Liver (tissue), 9 donors: ENCODE data around the gene C10orf95. TPM values are rescaled to one million over a fixed set of nuclear protein-coding genes. Genes with fewer than 3 reads are reported as not detected.
A peak's percentile ranks its signal among the peaks of the same experiment; 100 is the strongest.

ENCODE experiments used
- DNase-seq: peaks from one replicate; pipeline ENCODE4 v3.0.0-alpha.2; 2017; ENCODE audit warnings: low spot score
- H3K27ac ChIP-seq, 2 donors: one replicate each; pipeline ENCODE4 v1.7.0; 2013; ENCODE audit warnings: inconsistent platforms in 2 of 2, low read length in 2 of 2, control low read depth in 1 of 2, low read depth in 1 of 2, mild to moderate bottlenecking in 1 of 2
- H3K27me3 ChIP-seq, 4 donors: one replicate each; pipeline versions ENCODE4 v1.6.1 to v1.7.0; 2013; ENCODE audit warnings: low read length in 3 of 4, inconsistent platforms in 1 of 4, mild to moderate bottlenecking in 1 of 4, moderate library complexity in 1 of 4; ENCODE audit not compliant: control insufficient read depth in 4 of 4, insufficient read depth in 4 of 4
- H3K36me3 ChIP-seq, 4 donors: one replicate each; pipeline versions ENCODE4 v1.6.1 to v1.7.0; 2013; ENCODE audit warnings: low read length in 3 of 4, mild to moderate bottlenecking in 3 of 4, low read depth in 1 of 4, moderate library complexity in 1 of 4; ENCODE audit not compliant: control insufficient read depth in 4 of 4, insufficient read depth in 3 of 4
- H3K4me1 ChIP-seq, 4 donors: one replicate each; pipeline versions ENCODE4 v1.6.1 to v1.7.0; 2013; ENCODE audit warnings: low read length in 3 of 4, mild to moderate bottlenecking in 3 of 4, moderate library complexity in 1 of 4; ENCODE audit not compliant: control insufficient read depth in 4 of 4, insufficient read depth in 4 of 4
- H3K4me3 ChIP-seq, 3 donors: one replicate each; pipeline versions ENCODE4 v1.6.1 to v1.7.0; 2013; ENCODE audit warnings: low read length in 3 of 3, control low read depth in 1 of 3, low read depth in 1 of 3, mild to moderate bottlenecking in 1 of 3
- H3K9ac ChIP-seq, 2 donors: one replicate each; pipeline ENCODE4 v1.7.0; 2013; ENCODE audit warnings: low read length in 2 of 2, mild to moderate bottlenecking in 2 of 2, moderate library complexity in 2 of 2, control low read depth in 1 of 2, low read depth in 1 of 2
- H3K9me3 ChIP-seq, 4 donors: one replicate each; pipeline versions ENCODE4 v1.6.1 to v1.7.0; 2013; ENCODE audit warnings: low read length in 3 of 4; ENCODE audit not compliant: control insufficient read depth in 4 of 4
- EGR1 ChIP-seq, 2 donors: IDR thresholded peaks; 2 replicates each; pipeline ENCODE4 v1.6.1; 2016 to 2018; ENCODE audit warnings: antibody characterized with exemption in 2 of 2, low read depth in 2 of 2
- FOXA1 ChIP-seq: IDR thresholded peaks from 2 replicates; pipeline ENCODE4 v1.6.1; 2016; ENCODE audit warnings: antibody characterized with exemption
- FOXA2 ChIP-seq: IDR thresholded peaks from 2 replicates; pipeline ENCODE4 v1.6.1; 2016; ENCODE audit warnings: antibody characterized with exemption
- GABPA ChIP-seq, 2 donors: IDR thresholded peaks in 1 of 2; conservative IDR thresholded peaks in 1 of 2; 2 replicates each; pipeline ENCODE4 v1.6.1; 2016; ENCODE audit warnings: antibody characterized with exemption in 2 of 2, mild to moderate bottlenecking in 1 of 2, moderate library complexity in 1 of 2
- HNF4A ChIP-seq, 2 donors: conservative IDR thresholded peaks; 2 replicates each; pipeline ENCODE4 v1.6.1; 2016; ENCODE audit warnings: antibody characterized with exemption in 2 of 2, mild to moderate bottlenecking in 2 of 2
- HNF4G ChIP-seq: IDR thresholded peaks from 2 replicates; pipeline ENCODE4 v1.6.1; 2016; ENCODE audit warnings: antibody characterized with exemption
- JUND ChIP-seq, 2 donors: IDR thresholded peaks; 2 replicates each; pipeline ENCODE4 v1.6.1; 2016; ENCODE audit warnings: antibody characterized with exemption in 2 of 2
- NR2F2 ChIP-seq: IDR thresholded peaks from 2 replicates; pipeline ENCODE4 v1.6.1; 2016; ENCODE audit warnings: antibody characterized with exemption
- RAD21 ChIP-seq, 2 donors: IDR thresholded peaks; 2 replicates each; pipeline ENCODE4 v1.6.1; 2016; ENCODE audit warnings: antibody characterized with exemption in 2 of 2, mild to moderate bottlenecking in 2 of 2
- RXRA ChIP-seq, 2 donors: IDR thresholded peaks; 2 replicates each; pipeline ENCODE4 v1.6.1; 2017 to 2018; ENCODE audit warnings: antibody characterized with exemption in 2 of 2, mild to moderate bottlenecking in 1 of 2
- SP1 ChIP-seq: IDR thresholded peaks from 2 replicates; pipeline ENCODE4 v1.6.1; 2018; ENCODE audit warnings: antibody characterized with exemption, mild to moderate bottlenecking
- TAF1 ChIP-seq: conservative IDR thresholded peaks from 2 replicates; pipeline ENCODE4 v1.6.1; 2016; ENCODE audit warnings: antibody characterized with exemption, mild to moderate bottlenecking
- YY1 ChIP-seq: IDR thresholded peaks from 2 replicates; pipeline ENCODE4 v1.6.1; 2016; ENCODE audit warnings: antibody characterized with exemption, mild to moderate bottlenecking
- WGBS: extraction: QIAGEN DNeasy Blood & Tissue Kit; methylation state at CpG from one replicate; pipeline ENCODE4 v1.1.7; 2013; 5-methylcytosine and 5-hydroxymethylcytosine counted together
- polyA plus RNA-seq, 2 donors: library from polyadenylated mRNA; stranded (reverse) in 1 of 2; unstranded in 1 of 2; fragments of 200-250 nt in 1 of 2; fragments of >200 nt in 1 of 2; fragmentation: Nextera tagmentation in 1 of 2; extraction: Ambion mirVana in 1 of 2; gene quantifications; one replicate each; pipeline versions ENCODE4 v1.2.1 to v1.2.3, GENCODE V29; 2013 to 2015
- total RNA-seq, 2 donors: library from RNA; depleted of rRNA; stranded (reverse); fragments of >200 nt; gene quantifications; one replicate each; pipeline ENCODE4 v1.2.3, GENCODE V29; 2014
- TF ChIP-seq, protein P1 (sequence below): fragments of 150-350 bp; IDR thresholded peaks from 2 replicates; pipeline ENCODE4 v1.5.1; 2017; ENCODE audit warnings: improper control_type of control experiment, low read depth, low read length; ENCODE audit not compliant: missing input control
- TF ChIP-seq, protein P2 (sequence below): IDR thresholded peaks from 2 replicates; pipeline ENCODE4 v1.6.1; 2016; ENCODE audit warnings: antibody characterized with exemption
- TF ChIP-seq, protein P3 (sequence below): IDR thresholded peaks from 2 replicates; pipeline ENCODE4 v1.6.1; 2016; ENCODE audit warnings: antibody characterized with exemption
- TF ChIP-seq, protein P4 (sequence below): IDR thresholded peaks from 2 replicates; pipeline ENCODE4 v1.6.1; 2016; ENCODE audit warnings: antibody characterized with exemption, mild to moderate bottlenecking
- donor health status: healthy.
- donor health status: healthy.
- donor health status: healthy.
- donor health status: healthy.
- donor health status: healthy.

Gene C10orf95
- total and polyA plus RNA-seq, 4 donors = 0.09 to 0.24 TPM; not detected in 2

DNA sequence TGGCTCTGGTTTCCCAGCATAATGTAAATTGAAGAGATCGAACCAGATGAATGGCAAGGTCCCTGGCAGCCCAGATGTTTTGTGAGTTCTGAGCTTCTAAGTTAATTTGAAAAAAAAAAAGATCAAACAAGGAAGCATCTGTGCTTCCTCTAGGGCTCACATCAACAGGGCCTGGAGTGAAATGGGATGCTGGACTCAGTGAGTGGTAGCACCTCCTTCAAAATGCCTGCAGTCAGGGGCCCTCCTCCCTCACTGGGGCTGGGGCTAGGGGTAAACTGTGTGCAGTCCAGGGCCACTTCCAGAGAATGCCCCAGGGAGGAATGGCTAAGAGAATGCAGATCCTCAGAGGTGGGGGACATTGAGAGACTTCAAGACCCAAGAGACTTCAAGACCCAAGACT is 13.0 kb downstream of the C10orf95 start:
- Histone ChIP-seq H3K4me3 (no peak overlapping the region), H3K27ac (no peak overlapping the region), H3K4me1 (peaks cover 0 to 23% (median 18%) of the 10 kb centered on the region in 4 donors), H3K9ac (no peak overlapping the region), H3K9me3 (no peaks in the 10 kb centered on the region), H3K36me3 (no peaks in the 10 kb centered on the region), H3K27me3 (no peaks in the 10 kb centered on the region)
- no peak for DNase-seq
- WGBS = 94% methylated on average over 1 of the region's 1 CpG
- TF ChIP-seq FOXA1 = no peak
- no peak for TF ChIP-seq NR2F2
- no peak for TF ChIP-seq EGR1 (IDR thresholded peaks at IDR 0.05; ENCODE audit: low read depth in 2 of 2)
- no peak for TF ChIP-seq RXRA (IDR thresholded peaks at IDR 0.05)
- no peak for TF ChIP-seq HNF4G
- TF ChIP-seq RAD21 (IDR thresholded peaks at IDR 0.05) = no peak
- TF ChIP-seq, protein P1, sequence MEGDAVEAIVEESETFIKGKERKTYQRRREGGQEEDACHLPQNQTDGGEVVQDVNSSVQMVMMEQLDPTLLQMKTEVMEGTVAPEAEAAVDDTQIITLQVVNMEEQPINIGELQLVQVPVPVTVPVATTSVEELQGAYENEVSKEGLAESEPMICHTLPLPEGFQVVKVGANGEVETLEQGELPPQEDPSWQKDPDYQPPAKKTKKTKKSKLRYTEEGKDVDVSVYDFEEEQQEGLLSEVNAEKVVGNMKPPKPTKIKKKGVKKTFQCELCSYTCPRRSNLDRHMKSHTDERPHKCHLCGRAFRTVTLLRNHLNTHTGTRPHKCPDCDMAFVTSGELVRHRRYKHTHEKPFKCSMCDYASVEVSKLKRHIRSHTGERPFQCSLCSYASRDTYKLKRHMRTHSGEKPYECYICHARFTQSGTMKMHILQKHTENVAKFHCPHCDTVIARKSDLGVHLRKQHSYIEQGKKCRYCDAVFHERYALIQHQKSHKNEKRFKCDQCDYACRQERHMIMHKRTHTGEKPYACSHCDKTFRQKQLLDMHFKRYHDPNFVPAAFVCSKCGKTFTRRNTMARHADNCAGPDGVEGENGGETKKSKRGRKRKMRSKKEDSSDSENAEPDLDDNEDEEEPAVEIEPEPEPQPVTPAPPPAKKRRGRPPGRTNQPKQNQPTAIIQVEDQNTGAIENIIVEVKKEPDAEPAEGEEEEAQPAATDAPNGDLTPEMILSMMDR = no peak
- TF ChIP-seq, protein P2, sequence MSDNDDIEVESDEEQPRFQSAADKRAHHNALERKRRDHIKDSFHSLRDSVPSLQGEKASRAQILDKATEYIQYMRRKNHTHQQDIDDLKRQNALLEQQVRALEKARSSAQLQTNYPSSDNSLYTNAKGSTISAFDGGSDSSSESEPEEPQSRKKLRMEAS = no peak
- TF ChIP-seq, protein P3, sequence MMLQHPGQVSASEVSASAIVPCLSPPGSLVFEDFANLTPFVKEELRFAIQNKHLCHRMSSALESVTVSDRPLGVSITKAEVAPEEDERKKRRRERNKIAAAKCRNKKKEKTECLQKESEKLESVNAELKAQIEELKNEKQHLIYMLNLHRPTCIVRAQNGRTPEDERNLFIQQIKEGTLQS = no peak
- TF ChIP-seq TAF1 = no peak
- TF ChIP-seq YY1 = no peak
- no peak for TF ChIP-seq SP1
- no peak for TF ChIP-seq JUND (IDR thresholded peaks at IDR 0.05)
- no peak for TF ChIP-seq GABPA (IDR thresholded peaks at IDR 0.05 in 1 of 2, conservative IDR thresholded peaks at IDR 0.05 in 1 of 2)

DNA sequence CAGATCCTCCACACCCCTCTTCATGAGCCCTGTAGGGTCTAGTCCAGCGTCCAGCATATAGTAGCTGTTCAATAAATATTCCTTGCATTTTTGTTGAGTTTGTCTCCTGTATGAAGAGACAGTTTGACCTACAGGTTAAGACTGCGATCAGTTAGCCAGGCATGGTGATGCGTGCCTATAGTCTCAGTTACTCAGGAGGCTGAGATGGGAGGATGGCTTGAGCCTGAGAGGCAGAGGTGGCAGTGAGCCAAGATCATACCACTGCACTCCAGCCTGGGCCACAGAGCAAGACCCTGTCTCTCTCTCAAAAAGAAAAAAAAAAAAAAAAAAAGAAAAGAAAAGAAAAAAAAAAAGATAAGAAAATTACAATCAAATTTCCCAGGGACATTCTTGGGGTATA is 13.8 kb downstream of the C10orf95 start:
- whole genome bisulfite sequencing = 97% methylated on average over 3 of the region's 3 CpGs
- H3K4me1 ChIP-seq = peaks cover 0 to 25% (median 19%) of the 10 kb centered on the region in 4 donors
- peak overlapping the region in 2 of 3 donors; percentile 14 to 52 for H3K4me3 ChIP-seq
- H3K9ac ChIP-seq = no peak overlapping the region
- DNase-seq = no peak
- H3K9me3 ChIP-seq = no peaks in the 10 kb centered on the region
- H3K27ac ChIP-seq = no peak overlapping the region
- H3K36me3 ChIP-seq = no peaks in the 10 kb centered on the region
- TF ChIP-seq TAF1 = no peak
- no peak for TF ChIP-seq NR2F2
- TF ChIP-seq JUND (IDR thresholded peaks at IDR 0.05) = no peak
- no peak for TF ChIP-seq EGR1 (IDR thresholded peaks at IDR 0.05; ENCODE audit: low read depth in 2 of 2)
- TF ChIP-seq RAD21 (IDR thresholded peaks at IDR 0.05) = no peak
- no peaks in the 10 kb centered on the region for H3K27me3 ChIP-seq

DNA sequence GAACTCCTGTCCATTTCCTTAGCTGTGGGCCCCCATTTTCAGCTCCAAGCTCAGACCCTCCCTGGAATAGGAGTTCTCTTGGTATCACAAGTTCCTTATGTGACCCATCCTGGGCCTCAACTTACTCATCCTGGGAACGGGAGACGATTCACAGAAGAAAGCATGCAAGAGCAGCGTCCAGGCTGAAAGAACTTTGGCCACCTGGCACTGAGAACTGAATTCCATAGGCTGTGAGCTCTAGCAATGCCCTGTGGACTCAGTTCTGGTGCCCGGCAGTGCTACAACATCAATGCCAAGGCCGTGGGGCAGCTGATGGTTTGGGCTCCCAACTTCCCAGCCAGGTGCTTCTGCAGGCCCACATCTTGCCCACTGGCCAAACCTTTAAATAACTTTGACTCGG is 15.0 kb downstream of the C10orf95 start:
- no peak for DNase-seq
- H3K9me3 ChIP-seq = no peaks in the 10 kb centered on the region
- no peaks in the 10 kb centered on the region for H3K36me3 ChIP-seq
- H3K4me3 ChIP-seq = peak overlapping the region; percentile 53 to 95 (median 70)
- WGBS = 38% methylated on average over 6 of the region's 6 CpGs
- H3K27me3 ChIP-seq = no peaks in the 10 kb centered on the region
- H3K4me1 ChIP-seq = peaks cover 0 to 34% (median 27%) of the 10 kb centered on the region in 4 donors
- H3K27ac ChIP-seq = peak overlapping the region; percentile 14 to 15
- peak overlapping the region in 1 of 2 donors; percentile 69 for H3K9ac ChIP-seq
- TF ChIP-seq GABPA (IDR thresholded peaks at IDR 0.05 in 1 of 2, conservative IDR thresholded peaks at IDR 0.05 in 1 of 2) (no peak), TAF1 (no peak), SP1 (peak; percentile 89), YY1 (peak; percentile 75), RAD21 (IDR thresholded peaks at IDR 0.05) (peak in 1 of 2 donors; percentile 27), HNF4A (conservative IDR thresholded peaks at IDR 0.05) (peak; percentile 90 to 94), FOXA2 (peak; percentile 55), FOXA1 (peak; percentile 40), NR2F2 (no peak), EGR1 (IDR thresholded peaks at IDR 0.05; ENCODE audit: low read depth in 2 of 2) (no peak), RXRA (IDR thresholded peaks at IDR 0.05) (peak; percentile 57 to 61), HNF4G (peak; percentile 70), JUND (IDR thresholded peaks at IDR 0.05) (peak in 1 of 2 donors; percentile 22)
- TF ChIP-seq, protein P3 = no peak
- TF ChIP-seq, protein P1 = no peak
- TF ChIP-seq, protein P2 = peak; percentile 62
- TF ChIP-seq, protein P4, sequence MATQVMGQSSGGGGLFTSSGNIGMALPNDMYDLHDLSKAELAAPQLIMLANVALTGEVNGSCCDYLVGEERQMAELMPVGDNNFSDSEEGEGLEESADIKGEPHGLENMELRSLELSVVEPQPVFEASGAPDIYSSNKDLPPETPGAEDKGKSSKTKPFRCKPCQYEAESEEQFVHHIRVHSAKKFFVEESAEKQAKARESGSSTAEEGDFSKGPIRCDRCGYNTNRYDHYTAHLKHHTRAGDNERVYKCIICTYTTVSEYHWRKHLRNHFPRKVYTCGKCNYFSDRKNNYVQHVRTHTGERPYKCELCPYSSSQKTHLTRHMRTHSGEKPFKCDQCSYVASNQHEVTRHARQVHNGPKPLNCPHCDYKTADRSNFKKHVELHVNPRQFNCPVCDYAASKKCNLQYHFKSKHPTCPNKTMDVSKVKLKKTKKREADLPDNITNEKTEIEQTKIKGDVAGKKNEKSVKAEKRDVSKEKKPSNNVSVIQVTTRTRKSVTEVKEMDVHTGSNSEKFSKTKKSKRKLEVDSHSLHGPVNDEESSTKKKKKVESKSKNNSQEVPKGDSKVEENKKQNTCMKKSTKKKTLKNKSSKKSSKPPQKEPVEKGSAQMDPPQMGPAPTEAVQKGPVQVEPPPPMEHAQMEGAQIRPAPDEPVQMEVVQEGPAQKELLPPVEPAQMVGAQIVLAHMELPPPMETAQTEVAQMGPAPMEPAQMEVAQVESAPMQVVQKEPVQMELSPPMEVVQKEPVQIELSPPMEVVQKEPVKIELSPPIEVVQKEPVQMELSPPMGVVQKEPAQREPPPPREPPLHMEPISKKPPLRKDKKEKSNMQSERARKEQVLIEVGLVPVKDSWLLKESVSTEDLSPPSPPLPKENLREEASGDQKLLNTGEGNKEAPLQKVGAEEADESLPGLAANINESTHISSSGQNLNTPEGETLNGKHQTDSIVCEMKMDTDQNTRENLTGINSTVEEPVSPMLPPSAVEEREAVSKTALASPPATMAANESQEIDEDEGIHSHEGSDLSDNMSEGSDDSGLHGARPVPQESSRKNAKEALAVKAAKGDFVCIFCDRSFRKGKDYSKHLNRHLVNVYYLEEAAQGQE = peak; percentile 58
